SKM-1 treated with dmso at 0.1 percent for 144 hours (cell line): ENCODE measurements around the gene INSYN1.
"Not testable (repeated sequence)": the region's sequence is repeated elsewhere in the genome, so short reads cannot be mapped to it uniquely, and the experiment has no call there.

Experiments
- DNase-seq: peaks from one replicate; lab custom pipeline; 2025; ENCODE audit not compliant: unreplicated experiment; lab: John Stamatoyannopoulos, UW

The INSYN1 gene

DNA sequence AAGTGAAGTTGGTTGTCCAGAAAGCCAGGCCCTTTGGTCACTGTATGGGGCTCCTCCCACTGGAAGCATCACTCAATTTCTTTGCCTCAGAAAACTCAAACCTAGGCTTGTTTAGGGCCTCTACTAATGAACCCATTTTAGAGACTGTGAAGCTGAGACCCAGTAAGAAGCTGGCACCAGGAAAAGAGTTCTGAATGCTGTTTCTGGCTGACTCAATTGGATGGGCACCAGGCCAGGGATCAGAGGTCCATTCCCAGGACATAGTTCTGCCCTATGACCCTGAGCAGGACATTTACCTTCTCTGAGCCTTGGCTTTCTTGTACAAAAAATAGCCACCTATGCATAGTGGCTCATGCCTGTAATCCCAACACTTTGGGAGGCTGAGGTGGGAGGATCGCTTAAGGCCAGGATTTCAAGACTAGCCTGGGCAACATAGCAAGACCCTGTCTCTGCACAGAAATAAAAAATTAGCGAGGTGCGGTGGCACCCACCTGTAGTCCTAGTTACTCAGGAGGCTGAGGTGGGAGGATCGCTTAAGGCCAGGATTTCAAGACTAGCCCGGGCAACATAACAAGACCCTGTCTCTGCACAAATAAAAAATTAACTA is 38.4 kb downstream of the INSYN1 start:
- DNase-seq = no peak

DNA sequence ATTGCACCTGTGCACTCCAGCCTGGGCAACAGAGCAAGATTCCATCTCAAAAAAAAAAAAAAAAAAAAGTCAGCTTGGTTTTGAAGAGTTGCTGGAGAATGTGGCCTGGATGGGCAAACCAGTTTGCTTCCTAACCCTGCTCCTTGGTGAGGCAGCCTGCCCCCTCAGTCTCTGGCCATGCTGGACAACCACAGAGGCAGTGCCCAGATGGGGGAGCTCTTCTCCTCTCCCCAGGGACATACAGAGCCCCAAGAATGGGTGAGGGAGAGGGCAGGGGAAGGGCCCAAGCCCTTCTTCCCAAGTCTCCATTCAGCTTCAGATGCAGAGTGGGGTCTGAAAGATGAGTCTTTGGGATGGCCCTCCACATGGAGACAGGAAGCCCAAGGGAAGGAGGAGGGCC is 41.0 kb downstream of the INSYN1 start:
- DNase-seq = no peak

DNA sequence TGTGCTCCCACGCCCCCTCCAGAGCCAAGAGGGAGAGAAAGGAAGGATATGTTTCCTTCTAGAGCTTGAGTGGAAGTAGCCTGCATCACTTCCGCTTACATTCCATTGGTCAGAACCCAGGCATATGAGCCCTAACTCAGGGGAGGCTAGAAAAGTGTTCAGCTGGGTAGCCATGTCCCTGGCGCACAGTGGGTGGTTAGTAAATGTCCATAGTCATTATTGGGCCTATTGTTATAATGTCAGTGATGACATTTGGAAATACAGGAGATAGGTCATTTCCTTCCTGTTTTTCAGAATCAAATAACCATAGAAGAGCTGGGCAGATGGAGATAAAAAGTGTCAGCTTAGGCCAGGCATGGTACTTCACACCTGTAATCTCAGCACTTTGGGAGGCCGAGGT is 41.6 kb downstream of the INSYN1 start:
- no peak for DNase-seq

DNA sequence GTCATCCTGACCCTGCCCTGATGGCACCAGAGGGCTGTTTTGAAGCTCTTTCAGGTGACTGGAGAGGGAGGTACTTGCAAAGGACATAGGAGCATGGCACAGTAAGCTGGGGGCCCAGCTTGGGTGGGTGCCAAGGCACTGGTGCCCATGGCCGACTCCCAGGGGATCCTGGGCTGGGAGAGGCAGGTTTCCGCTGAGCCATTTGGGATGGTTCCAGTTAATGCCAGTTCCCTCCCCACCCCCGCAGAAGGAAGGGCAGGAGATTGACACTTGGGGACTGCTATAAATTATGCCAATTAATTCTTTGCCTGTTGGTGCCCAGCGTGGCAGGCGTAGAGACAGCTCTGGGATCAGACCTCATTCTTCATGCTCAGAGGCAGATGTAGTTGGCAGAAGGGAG is 42.8 kb downstream of the INSYN1 start:
- DNase-seq = no peak

DNA sequence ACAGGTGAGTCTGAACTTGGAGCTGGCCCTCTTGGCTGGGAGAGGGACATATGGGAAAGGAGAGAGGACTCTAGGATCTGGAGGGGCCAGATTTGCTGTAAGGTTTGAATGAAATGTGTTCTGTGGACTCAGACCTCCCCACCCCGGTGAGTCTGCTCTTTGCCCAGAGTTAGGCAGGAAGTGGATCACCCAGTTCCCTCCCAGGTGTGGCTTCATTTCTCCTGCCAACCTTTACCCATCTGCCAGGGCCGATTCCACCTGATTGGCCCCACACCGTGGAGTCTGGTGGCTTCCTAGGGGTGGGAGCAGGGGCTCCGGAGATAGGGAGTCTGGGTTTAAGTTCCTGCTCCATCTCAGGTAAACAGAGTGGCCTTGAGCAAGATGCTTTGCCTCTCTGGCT is 43.5 kb downstream of the INSYN1 start:
- no peak for DNase-seq

DNA sequence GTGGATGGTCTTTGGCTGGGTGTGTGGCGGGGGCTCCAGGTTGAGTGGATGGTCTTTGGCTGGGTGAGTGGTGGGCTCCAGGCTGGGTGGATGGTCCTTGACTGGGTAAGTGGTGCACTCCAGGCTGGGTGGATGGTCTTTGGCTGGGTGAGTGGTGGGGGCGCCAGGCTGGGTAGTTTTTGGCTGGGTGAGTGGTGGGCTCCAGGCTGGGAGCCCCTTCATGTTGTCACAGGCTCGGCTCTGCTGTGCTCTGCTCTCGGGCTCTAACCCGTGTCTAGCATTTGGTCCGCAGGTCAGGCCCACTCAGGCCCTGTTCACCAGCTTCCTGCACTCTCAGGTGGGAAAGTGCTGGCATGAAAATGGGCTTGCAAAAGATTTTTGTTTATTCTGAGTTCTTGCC is 43.9 kb downstream of the INSYN1 start:
- DNase-seq = no peak

DNA sequence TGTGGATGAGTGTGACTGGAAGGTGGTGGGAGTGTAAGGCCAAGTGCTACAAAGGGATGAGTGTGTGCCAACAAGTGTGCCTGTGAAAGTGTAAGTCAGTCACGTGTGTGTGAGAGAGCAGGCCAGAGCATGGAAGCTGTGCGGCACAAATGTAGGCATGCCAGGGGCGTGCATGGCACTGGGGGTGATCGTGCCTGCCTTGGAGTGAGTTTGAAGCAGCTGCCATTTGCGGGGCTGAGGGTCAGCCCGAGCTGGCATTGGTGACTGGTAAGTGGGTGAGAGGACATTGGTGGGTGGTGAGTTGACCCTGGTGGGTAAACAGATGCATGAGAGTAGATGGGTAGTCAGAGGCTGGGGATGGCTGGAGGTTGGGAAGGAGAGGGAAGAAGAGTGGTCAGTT is 44.5 kb downstream of the INSYN1 start:
- no peak for DNase-seq

DNA sequence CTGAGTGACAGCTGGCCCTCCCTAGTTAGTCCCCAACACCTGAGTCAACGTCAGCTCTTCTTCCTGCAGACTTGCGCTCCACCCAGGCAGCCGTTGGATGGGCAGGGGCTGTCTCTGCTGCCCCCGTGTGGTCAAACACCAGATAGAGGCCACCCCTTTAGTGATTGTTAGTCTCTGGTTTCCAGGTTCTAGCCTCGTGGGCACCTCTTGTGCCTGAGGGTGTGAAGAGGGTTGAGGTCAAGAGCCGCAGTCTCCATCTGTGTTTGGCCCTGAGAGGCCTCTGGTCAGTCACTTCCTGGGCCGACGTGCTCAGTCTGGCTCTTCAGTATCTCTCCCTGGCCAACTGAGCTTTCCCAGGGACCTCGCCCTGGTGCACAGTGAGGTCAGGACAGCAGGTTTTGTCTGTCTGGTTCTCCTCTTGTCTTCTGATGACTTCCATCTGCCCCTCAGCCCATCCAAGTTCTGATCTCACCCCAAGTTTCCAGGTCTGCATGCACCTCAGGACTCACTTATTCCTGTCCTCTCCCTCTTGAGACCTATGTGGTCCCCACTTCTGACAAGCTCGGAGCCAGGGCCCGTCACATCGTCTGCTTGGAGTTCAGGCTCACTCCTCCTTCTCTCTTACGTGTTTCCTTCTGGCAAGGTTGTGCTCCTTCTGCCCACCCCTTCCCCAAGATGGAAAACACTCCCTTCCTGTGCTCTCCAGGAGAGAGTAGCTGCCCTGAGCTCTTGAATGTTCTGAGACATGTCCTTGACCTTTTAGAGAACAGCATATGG is 48.1 kb downstream of the INSYN1 start:
- DNase-seq = peak; percentile 33

DNA sequence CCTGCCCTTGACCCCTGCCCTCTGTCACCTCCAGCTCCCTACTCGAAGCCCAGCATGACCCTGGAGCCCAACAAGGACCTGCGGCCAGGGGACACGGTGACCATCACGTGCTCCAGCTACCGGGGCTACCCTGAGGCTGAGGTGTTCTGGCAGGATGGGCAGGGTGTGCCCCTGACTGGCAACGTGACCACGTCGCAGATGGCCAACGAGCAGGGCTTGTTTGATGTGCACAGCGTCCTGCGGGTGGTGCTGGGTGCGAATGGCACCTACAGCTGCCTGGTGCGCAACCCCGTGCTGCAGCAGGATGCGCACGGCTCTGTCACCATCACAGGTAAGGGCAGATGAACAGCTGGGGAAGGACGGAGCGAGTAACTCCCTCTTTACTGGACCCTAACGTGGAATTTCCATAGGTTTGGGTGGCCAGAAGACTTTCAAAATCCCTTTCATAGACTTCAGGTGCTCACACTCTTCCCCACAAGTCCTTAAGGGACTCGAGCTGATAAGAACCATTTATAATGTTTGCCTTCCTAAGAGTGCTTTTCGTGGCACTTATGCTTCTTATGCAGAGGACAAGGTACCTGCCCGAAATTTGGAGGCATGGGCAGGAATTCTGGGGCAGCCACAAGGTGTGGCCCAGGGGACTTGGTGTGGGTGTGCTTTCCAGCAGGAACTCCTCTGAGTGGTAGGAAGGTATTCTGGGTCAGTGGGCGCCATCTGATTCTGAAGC is 48.8 kb downstream of the INSYN1 start:
- DNase-seq = not testable (repeated sequence)

DNA sequence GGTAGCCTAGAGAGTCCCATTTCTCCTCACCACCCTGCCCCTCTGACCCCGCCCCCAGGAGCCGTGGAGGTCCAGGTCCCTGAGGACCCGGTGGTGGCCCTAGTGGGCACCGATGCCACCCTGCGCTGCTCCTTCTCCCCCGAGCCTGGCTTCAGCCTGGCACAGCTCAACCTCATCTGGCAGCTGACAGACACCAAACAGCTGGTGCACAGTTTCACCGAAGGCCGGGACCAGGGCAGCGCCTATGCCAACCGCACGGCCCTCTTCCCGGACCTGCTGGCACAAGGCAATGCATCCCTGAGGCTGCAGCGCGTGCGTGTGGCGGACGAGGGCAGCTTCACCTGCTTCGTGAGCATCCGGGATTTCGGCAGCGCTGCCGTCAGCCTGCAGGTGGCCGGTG is 49.5 kb downstream of the INSYN1 start:
- not testable (repeated sequence) for DNase-seq

DNA sequence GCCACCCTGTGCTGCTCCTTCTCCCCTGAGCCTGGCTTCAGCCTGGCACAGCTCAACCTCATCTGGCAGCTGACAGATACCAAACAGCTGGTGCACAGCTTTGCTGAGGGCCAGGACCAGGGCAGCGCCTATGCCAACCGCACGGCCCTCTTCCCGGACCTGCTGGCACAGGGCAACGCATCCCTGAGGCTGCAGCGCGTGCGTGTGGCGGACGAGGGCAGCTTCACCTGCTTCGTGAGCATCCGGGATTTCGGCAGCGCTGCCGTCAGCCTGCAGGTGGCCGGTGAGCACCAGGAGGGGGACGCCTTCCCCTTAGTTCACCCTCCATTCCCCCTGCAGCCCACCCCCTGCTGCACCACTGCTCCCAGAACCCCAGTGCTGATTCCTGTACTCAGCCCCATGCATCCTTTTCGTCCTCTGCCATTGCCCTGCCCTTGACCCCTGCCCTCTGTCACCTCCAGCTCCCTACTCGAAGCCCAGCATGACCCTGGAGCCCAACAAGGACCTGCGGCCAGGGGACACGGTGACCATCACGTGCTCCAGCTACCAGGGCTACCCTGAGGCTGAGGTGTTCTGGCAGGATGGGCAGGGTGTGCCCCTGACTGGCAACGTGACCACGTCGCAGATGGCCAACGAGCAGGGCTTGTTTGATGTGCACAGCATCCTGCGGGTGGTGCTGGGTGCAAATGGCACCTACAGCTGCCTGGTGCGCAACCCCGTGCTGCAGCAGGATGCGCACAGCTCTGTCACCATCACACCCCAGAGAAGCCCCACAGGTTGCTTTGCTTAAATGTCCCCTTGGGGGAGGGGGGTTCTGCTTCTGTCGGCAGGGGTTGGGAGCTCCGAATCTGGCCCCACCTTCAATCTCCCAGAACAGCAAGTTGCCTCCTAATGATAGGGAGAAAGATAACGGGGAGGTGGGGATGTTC is 50.6 kb downstream of the INSYN1 start:
- not testable (repeated sequence) for DNase-seq

DNA sequence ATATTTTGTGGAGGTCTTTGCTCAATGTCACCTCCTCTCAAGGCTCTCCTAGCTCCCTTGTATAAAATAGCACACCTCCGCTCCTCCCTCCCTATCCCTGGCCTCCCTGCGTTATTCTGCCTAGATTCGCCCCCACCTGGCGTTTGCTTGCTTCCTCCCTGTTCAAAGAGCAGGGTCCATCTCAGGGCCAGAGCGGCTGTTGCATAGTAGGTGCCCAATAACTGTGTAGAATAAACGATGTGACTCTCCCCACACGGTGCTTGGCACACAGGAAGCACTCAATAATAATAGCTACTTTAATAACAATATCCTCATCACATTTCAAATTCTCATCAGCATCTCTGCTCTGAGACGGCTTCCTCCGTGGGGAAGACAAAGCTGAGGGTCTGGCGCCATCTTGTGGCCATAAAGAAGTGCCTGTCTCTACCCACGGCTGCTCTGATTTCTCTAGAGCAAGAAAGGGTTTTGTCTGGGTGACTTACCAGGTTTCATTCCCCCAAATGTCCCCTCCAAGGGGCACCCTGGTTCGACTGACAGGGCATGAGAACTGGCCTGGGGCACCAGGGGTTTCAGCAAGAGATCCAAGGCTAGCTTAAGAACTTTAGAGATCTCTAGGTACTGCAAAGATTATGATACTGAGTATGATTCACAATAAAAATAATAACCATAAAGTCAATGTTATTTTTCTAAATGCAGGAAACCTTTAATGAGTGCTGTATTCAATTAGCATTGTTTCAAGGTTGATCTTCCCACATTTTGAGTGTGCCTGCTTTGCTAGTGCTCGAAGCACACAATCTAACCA is 52.9 kb downstream of the INSYN1 start:
- DNase-seq = peak; percentile 75

DNA sequence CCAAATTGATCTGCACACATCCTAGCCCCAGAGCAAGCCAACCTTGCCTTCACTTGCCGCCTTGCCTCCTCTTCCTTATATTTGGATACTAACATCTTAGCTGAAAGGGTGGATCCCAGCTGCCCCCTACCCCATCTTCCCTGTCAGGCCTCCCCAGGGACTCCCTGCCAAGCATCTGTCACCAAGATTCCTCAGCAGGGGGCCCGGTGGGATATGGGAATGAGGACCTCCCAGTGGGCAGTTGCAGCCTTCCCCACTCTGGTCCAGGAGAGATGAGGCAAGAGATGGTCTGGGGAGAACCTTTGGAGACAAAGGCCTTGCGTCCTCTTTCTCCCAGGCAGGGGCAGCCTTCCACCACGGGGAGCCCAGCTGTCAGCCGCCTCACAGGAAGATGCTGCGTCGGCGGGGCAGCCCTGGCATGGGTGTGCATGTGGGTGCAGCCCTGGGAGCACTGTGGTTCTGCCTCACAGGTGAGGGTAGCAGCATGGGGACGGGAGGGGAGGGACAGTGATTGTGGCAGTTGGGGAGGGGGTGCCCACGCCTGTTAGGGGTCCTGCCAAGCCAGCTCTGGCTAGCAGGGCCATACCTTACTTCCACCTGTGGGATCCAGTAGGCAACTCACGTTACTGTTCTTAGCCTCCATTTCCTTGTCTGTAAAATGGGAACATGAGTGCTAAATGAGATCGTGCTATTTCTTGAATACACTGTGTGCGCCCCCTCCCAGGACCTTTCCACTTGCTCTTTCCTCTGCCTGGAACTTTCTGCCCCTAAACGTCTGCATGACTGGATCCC is 53.7 kb downstream of the INSYN1 start:
- DNase-seq = no peak

DNA sequence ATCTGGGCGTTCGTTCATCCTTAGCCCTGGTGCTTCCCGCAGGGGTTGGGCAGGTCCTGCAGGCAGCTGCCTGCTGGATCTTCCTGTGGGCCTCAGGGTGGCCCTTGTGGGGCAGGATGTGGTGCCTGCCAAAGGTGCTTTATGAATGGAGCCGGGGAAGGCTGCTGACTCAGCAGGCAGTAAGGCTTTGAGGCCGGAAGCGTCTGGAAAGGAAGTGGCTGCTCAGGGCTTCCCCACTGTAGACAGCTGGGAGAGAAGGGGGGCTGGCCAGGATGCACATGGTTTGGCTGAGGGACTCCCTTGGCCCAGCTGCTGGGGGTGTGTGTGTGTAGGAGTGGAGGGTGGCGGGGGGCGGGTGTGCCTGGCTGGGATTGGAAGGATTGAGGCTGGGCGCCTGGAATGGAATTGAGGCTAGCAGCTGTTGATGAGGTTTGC is 56.1 kb downstream of the INSYN1 start:
- peak; percentile 79 for DNase-seq

DNA sequence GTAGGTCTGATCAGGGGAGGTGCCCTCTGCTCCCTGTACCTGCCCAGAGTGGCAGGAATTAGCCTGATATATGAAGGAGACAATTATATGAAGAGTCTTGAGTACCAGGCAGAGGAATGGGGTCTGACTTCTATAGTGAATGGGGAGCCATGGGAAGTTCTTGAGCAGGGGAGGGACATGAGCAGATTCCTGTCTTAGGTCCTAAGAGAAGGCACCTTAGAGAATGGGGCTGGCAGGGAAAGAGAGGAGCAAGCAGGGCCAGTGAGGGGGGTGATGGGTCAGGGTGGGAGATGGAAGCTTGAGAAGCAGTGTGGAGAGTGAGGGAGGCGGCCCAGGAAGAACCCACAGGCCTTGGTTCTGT is 56.5 kb downstream of the INSYN1 start:
- no peak for DNase-seq

DNA sequence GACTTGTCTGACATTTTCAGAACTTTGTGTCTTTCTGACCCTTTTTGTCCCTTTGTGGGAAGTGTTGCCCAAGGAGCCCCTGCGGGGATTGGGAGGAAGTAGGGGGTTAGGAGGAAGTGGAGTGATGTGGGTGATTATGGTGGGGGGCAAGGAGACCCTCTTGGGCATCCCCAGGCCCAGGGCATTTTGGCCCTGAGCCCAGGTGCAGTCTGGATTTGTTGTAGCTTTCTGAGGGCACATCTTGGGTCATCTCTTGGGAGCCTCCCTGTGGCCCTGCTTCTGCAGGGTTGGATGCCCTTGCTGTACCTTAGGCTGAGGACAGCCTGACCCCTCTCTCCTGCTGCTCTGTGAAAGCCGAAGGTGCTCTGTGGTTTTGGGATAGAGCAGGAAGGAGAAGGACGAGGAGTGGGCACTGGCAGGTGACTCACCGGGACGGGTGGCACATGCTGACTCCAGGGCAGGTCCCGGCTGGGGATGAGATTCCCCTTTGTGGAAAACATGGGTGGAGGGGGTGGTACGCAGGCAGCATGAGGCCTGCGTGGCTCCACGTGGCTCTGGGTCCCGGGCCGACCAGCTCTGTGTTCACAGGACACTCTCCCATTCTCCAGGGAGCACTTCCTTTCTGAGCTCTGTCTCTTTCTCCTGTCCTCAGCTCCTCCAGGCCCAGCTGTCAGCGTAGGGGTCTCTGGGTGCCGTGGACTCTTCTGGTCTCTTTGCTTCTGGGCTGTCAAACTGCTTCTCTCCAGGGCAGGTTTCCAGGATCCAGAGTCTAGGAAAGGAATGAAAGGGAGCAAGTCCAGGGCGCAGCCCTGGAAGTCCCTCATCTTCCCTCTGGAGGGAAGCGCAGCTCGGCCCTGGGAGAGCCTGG is 57.1 kb downstream of the INSYN1 start:
- no peak for DNase-seq

DNA sequence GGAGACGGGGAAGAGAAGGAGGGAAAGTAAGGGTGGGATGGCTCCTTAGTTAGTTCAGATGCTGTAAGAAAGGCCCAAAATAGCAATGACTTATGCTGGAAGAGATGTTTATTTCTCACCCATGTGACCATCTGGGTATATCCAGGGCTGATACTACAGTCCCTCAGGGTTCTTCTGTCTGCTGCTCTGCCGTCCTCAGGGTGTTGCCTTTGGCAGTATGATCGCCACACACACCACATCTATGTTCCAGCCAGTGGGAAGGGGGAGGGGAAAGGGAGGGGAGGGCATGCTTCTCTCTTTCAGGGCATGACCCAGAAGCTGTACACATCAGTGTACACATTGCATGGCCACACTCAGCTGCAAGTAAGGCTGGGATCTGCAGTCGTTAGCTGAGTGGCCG is 58.7 kb downstream of the INSYN1 start:
- no peak for DNase-seq

DNA sequence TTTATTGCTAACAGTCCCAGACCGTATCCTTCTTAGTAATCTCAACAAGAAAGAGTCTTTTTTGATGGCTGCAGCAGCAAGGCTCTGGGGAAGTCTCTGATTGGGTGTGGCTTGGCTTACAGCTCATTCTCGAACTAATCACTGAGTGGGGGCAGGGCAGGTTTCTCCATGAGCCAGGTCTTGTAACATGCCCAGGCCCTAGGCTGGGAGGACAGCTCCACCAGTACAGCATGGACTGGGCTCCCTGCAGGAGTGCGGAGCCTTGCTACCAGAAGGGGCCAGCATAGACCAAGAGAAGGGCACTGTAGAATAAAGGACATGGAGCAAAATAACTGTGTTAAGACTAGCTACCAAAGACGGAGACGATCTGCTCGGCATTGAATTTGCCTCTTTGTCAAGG is 61.8 kb downstream of the INSYN1 start:
- no peak for DNase-seq

DNA sequence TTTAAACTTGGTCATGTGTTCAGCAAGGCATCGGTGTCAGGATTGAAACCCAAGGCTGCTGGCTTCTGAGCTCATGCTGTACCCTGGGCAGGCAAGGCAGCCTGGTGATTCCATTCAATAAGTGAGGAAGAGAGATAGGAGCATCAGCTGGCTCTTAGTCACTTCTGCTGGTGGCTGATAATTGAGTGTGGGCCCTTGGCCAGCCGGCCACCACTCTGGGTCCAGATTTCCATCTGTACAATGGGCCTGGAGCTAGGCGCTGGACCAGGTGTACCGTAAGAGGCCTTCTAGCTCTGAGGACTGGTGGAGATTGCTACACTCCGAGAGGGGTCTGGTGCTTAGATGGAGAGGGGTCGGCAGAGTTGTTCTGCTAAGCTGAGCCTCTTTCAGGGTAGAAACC is 64.7 kb downstream of the INSYN1 start:
- no peak for DNase-seq
